HG02943 (cell line): ENCODE measurements around the gene ANO2.

Experiments
- ATAC-seq: cut with Tn5 transposase; IDR thresholded peaks from one replicate; pipeline ENCODE4 v1.9.1; 2021; ENCODE audit warnings: mild to moderate bottlenecking, low read depth, moderate library complexity; ENCODE audit not compliant: unreplicated experiment

Gene ANO2

DNA sequence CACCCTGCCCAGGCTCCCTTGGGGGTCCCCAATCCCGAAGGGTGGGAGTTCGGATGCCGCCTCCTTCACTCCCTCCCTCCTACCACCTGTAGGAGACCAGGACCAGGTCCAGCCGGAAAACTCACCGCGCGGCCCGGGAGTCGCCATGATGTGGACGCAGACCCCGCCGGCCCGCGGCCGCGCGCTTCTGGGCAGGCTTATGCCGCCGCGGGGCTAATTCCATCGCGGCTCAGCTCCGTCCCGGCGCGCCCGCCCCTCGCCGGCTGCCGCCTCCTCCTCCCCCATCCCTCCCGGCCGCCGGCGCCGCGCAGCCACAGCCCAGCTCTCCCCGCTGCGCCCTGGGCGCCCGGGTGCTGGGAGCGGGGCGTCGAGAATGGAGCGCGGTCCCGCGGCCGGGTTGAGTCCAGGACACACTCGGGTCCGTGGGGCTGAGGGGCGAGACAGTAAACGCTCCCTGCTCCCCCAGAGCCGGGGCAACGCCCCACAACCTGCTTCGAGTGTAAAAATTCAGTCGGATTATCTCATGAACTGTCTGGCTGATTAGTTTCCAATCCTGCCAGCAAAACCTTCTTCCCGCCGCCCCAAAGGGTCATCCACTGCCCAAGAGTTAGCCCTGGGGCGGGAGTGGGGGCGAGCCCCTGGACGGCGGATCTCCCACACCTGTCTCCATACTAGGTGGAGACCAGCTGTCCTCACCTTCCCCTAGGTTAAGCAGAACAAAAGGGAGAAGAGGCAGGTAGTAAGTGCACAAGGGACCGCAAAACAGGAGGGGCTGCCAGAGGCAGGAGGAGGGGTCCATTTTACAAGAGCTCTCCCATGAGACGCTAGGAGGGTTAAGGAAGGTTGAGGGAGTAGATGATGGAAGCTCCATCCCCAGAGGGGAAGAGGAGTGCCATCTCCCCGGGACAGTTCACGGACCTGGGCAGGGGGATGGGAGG lies at the start of gene ANO2:
Gene ANO2, minus strand, starts transcription at position 189 of the 938 bp plus-strand sequence. Its CDS starts 42 bp downstream, at position 147.
- ATAC-seq = no peak

DNA sequence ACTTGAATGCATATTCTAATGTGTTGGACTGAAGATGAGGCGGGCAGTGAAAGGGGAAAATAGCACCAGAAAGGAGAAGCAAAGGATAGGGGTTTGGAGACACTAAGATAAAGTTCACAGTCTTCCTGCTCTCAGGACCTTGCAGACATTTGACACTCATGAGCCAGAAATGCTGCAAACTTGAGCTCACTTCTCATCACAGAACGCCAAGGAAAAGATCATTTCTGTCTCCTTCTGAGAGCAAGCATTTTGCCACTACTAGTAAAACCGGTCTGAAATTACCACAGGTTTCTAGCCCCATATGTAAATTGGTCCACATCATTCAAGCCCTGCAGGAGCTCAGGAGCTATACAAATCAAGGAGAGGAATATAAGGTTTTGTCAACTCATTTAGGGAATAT lies 44.6 kb upstream of the ANO2 start:
- no peak for ATAC-seq

DNA sequence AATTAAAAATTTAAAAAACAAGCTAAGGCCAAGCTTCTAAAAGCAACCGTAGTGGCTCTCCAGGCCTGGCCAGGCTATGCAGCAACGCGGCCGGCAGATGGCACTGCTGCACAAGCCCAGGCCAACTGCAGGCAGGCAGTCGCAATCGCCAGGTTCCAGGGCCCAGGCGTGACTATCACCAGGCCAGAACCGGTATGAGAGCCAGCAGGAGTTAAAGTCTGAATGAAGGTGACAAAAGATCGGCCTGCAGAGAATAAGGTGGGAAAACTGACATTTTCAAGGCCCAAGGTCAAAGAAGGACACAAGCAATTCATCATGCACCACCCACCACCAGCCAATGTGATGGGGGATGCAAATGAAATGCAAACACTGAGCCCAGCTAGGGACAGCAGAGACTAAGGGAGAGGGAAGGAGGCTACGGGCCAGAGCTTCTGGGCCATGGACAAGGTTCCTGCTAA lies 43.6 kb upstream of the ANO2 start:
- ATAC-seq = no peak

DNA sequence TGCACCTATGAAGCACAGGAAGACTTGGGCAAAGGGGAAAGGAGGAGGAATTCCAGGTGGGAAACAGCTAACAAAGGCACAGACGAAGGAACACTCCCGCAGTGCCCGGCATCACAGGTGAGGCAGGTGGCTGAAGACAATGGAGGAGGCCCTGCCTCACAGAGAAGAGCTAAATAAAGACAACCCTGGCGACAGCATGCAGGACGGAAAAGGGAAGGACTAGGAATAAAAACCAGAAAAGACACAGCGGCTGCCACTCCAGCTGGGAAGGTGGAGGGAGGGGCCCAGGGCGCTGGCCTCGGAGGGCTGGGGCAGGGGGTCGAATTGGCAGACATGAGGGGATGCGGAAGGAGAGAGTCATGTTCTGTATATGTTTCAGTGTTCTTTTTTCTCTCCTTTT lies 43.0 kb upstream of the ANO2 start:
- no peak for ATAC-seq

DNA sequence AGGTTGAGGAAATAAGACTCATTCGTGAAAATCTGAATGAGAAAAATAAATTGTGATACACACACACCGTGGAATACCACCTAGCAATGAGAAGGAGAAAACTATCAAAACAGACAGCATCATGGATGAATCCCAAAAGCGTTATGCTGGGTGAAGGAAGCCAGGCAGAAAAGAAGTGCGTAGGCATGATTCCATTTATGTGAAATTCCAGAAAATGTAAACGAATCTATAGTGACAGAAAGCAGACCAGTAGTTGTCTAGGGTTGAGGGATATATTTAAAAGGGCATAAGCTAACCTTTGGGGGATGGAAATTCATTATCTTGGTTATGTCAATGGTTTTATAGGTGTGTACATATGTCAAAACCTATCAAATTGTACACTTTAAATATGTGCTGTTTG lies 42.5 kb upstream of the ANO2 start:
- no peak for ATAC-seq

DNA sequence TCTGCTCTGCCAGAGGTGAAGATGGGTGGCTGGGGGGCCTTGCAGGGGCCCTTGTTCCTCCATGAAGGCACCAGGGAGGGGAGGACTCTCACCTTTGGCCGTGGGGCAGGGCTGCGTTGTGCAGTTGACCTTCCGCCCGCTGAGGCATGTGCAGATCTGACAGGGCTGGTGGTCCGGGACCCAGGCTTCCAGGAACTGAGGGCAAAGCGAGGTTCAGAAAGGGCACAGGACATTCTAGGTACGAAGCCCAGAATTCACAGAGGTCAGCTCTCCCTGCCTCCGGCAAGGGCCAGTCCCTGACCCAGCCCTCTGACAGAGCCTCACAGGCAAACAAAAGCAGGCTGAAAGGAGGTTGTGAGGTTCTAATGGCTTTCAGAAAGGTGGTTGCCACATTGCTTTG lies 40.4 kb upstream of the ANO2 start:
- no peak for ATAC-seq

- no peak for ATAC-seq
These were observed 39.8 kb upstream of the ANO2 start for GRCh38 chr12:5984873-5985272.

DNA sequence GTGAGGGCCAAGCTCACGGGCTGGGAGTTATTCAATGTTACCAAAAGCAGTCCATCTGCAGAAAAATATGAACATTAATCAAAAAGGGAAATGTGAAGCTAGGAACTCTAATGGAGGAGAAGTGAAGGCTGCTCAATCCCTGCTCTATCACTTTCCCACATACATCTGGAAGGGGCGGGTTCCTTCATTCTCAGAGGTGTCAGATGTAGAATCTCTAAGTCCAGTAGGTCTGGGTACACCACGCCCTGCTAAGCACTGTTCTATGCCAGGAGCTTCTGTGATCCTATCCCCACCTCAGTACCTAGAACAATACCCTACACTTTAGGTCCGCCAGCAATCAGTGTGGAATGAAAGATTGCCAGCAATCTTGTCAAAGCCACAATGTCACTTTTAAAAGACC lies 37.0 kb upstream of the ANO2 start:
- ATAC-seq = no peak

DNA sequence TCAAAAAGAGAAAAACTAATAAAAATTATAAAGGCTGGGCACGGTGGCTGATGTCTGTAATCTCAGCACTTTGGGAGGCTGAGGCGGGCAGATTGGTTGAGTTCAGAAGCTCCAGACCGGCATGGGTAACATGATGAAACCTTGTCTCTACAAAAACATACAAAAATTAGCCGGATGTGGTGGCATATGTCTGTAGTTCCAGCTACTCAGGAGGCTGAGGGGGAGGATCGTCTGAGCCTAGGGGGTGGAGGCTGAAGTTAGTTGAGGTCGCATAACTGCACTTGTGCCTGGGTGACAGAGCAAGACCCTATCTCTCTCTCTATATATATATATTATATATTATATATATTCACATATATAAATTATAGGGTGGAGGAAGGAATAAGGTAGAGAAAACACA lies 32.5 kb upstream of the ANO2 start:
- no peak for ATAC-seq

DNA sequence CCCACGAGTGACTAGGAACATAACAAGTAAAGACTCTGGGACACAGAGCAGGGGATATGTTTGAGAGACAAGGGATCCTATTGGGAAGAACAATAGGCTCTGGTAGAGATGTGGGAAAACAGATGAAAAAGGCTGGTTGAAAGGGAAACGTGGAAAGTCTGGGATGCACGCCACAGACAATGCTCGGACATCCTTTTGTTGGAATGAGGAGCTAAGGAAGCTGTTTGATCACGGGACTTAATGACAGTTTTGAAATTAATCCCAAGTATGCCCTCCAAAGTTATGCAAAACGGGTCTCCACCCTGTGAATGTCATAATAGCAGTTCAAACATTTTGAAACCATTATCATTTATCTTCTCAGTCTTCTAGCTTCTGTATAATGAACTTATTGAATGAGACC lies 31.7 kb upstream of the ANO2 start:
- no peak for ATAC-seq

GRCh38 chr12:5976196-5976595 lies 31.1 kb upstream of the ANO2 start:
- no peak for ATAC-seq

GRCh38 chr12:5973461-5974115 lies 28.5 kb upstream of the ANO2 start:
- no peak for ATAC-seq

GRCh38 chr12:5972387-5972786 lies 27.3 kb upstream of the ANO2 start:
- no peak for ATAC-seq

GRCh38 chr12:5971194-5971850 lies 26.3 kb upstream of the ANO2 start:
- ATAC-seq = no peak

DNA sequence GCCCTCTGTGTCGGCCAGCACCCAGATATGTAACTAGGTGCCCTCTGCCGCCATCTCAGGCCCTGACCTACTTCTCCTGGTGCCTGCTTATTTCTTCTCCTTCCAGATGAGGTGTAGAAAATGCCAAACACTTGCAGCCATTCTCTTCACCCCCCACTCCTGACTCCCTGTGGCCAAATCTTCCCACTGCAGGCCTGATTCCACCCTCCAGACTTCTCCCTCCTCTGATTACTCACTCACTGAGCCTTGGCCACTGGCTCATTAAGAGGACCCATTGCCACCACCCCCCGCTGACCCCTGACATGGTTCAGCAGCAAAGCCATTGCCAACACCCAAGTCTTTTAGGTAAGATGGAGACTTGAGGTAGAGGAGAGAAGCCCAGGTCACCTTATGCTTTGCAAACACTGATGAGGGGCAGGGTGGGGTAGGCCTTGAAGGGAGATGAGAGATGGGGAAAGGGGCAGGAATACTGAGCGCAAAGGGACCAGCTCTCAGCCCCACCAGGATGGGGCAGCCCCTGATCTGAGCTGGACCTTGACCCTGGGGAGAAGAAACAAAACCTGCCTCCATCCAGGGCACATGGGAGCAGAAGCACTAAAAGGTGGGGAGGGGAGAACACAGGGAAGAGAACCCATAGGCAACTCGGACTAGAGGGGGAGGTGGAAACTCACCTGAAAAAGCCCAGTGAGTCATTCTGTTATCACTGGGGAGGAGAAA lies 25.1 kb upstream of the ANO2 start:
- ATAC-seq = no peak

DNA sequence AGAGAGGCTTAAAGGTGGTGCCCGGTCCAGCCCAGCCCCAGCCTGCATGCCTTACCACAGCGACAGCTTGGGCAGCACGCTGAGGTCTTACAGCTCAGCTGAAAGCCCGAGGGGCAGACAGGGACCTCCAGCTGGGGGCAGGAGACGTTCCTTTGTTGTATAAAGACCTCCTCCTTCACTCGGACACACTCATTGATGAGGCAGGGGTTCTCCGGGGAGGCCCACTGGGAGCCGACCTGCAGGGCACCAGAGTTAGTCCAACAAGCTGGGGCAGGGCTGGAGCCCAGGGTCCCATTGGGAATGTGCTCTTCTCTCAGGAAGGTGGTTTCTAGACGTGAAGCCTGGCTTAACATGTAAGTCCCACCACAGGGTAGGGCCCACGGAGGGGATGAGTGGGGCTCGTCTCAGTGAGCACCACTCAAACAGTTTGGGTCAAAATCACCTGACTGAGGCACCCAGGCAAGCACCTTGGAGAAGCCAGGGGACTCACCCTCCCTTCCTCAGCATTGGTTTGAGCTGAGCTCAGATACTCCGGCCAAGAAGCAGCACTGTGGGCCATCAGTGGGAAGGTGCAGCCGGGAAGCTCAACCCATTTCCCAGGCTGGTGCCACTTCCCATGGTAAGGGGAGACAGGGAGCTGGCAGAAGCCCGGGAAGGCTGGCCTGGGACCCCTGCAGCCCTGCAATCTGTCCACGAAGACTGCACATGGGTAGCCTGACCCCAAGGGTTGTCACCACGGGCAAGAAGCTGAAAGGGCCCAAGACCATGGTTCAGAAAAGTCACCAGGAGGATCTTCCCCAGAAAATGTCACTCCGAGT lies 24.3 kb upstream of the ANO2 start:
- ATAC-seq = no peak

GRCh38 chr12:5967645-5968415 lies 22.8 kb upstream of the ANO2 start:
- ATAC-seq = no peak

- no peak for ATAC-seq
These were observed 21.5 kb upstream of the ANO2 start for GRCh38 chr12:5966486-5967095.

- ATAC-seq = no peak
These were observed 20.9 kb upstream of the ANO2 start for GRCh38 chr12:5965950-5966383.
